CD4-positive, alpha-beta T cell (primary cell): Measurements from ENCODE around the gene MYPOP. TPM values are rescaled to one million over a fixed set of nuclear protein-coding genes. Genes with fewer than 3 reads are reported as not detected.

ENCODE experiments used
- ATAC-seq: fragments of 200-7000 bp; cut with Tn5 transposase; one replicate; pipeline ENCODE4 v1.10.0; 2022; ENCODE audit warnings: mild to moderate bottlenecking; ENCODE audit not compliant: poor library complexity
- CTCF ChIA-PET: fragments of 350-600 bp; sonication (Branson Sonifier 250); formaldehyde crosslinking; loops from one replicate; lab custom pipeline; 2021; ENCODE audit warnings: antibody characterized with exemption, inconsistent platforms; lab: Charles Lee
- POLR2A ChIA-PET: fragments of 350-600 bp; sonication (Branson Sonifier 250); formaldehyde crosslinking; loops from one replicate; lab custom pipeline; 2021; ENCODE audit warnings: antibody characterized with exemption, inconsistent platforms; lab: Charles Lee
- DNase-seq, 14 experiments: peaks; one replicate each; pipeline ENCODE4 v3.0.0-alpha.2; 2013 to 2020; ENCODE audit warnings: mixed read lengths in 2 of 14
- H3K27ac ChIP-seq, 2 donors: one replicate each; pipeline versions ENCODE4 v1.5.1 to v1.7.0; 2013; ENCODE audit warnings: low read length in 2 of 2, low read depth in 1 of 2, mild to moderate bottlenecking in 1 of 2
- H3K27me3 ChIP-seq, 2 experiments: 1 replicate in 1 of 2; 2 replicates in 1 of 2; pipeline versions ENCODE4 v1.6.1 to v1.7.0; 2013; ENCODE audit warnings: low read length in 2 of 2, control low read depth in 1 of 2, mild to moderate bottlenecking in 1 of 2, moderate library complexity in 1 of 2; ENCODE audit not compliant: insufficient read depth in 2 of 2, control insufficient read depth in 1 of 2
- H3K36me3 ChIP-seq: one replicate; pipeline ENCODE4 v1.6.1; 2013; ENCODE audit warnings: low read length, control low read depth; ENCODE audit not compliant: insufficient read depth
- H3K4me1 ChIP-seq: one replicate; pipeline ENCODE4 v1.6.1; 2013; ENCODE audit warnings: low read length, control low read depth; ENCODE audit not compliant: insufficient read depth
- H3K4me3 ChIP-seq: one replicate; pipeline ENCODE4 v1.5.1; 2013; ENCODE audit warnings: mild to moderate bottlenecking, low read length, moderate library complexity
- H3K9me3 ChIP-seq, 2 experiments: 1 replicate in 1 of 2; 2 replicates in 1 of 2; pipeline versions ENCODE4 v1.6.1 to v1.7.0; 2013; ENCODE audit warnings: low read length in 2 of 2, mild to moderate bottlenecking in 2 of 2, control low read depth in 1 of 2, moderate library complexity in 1 of 2; ENCODE audit not compliant: control insufficient read depth in 1 of 2, insufficient read depth in 1 of 2
- H3K27ac Mint-ChIP-seq: one replicate; pipeline ENCODE4 v1.8.0; 2020; ENCODE audit warnings: mixed read lengths
- H3K27me3 Mint-ChIP-seq: one replicate; pipeline ENCODE4 v1.8.0; 2021; ENCODE audit warnings: mixed read lengths
- H3K36me3 Mint-ChIP-seq: one replicate; pipeline ENCODE4 v1.8.0; 2021; ENCODE audit warnings: low read depth, mixed read lengths
- H3K4me1 Mint-ChIP-seq: one replicate; pipeline ENCODE4 v1.8.0; 2021; ENCODE audit warnings: low read depth, mixed read lengths
- H3K4me3 Mint-ChIP-seq: one replicate; pipeline ENCODE4 v1.8.0; 2020; ENCODE audit warnings: mild to moderate bottlenecking, mixed read lengths
- H3K9me3 Mint-ChIP-seq: one replicate; pipeline ENCODE4 v1.8.0; 2020; ENCODE audit warnings: mixed read lengths
- CTCF ChIP-seq: fragments of 200-600 bp; IDR thresholded peaks from one replicate; pipeline ENCODE4 v1.8.0; 2022; ENCODE audit warnings: antibody characterized with exemption, mild to moderate bottlenecking
- intact Hi-C, 2 experiments: fragments of 100-400 bp; cut with DNase I in 1 of 2; cut with micrococcal nuclease in 1 of 2; formaldehyde crosslinking; loops; one replicate each; pipeline versions ENCODE4 v1.15.1 to v1.9.0; 2023 to 2025; cut with DNase I, micrococcal nuclease
- total RNA-seq, 174 experiments: library from RNA in 2 of 174; stranded (reverse) in 2 of 174; gene quantifications; one replicate each; pipeline ENCODE4 v1.2.3 and lab custom pipeline; 2021 to 2026

Gene MYPOP
- total RNA-seq, 2 experiments from 2014 or later: 4.1 to 4.7 TPM

- no peak overlapping the region for H3K4me3 Mint-ChIP-seq
- DNase-seq (no peak), ATAC-seq (no peak)
- H3K36me3 Mint-ChIP-seq: no peaks in the 10 kb centered on the region
- H3K27me3 Mint-ChIP-seq: peaks cover 34% of the 10 kb centered on the region
- peaks cover 4 to 5% of the 10 kb centered on the region in 2 experiments for H3K27me3 ChIP-seq
- H3K27ac Mint-ChIP-seq: no peak overlapping the region
- H3K36me3 ChIP-seq: no peaks in the 10 kb centered on the region
- CTCF ChIA-PET: no interaction called here
- H3K9me3 Mint-ChIP-seq: no peaks in the 10 kb centered on the region
- TF ChIP-seq CTCF: no peak
- POLR2A ChIA-PET: no interaction called here
- no peak overlapping the region for H3K4me3 ChIP-seq
- no peak overlapping the region for H3K27ac ChIP-seq
- peaks cover 9% of the 10 kb centered on the region for H3K4me1 Mint-ChIP-seq
- no peaks in the 10 kb centered on the region for H3K9me3 ChIP-seq
- intact Hi-C loops: loop anchor here in 1 of 2 experiments (2.0 to 10.0 kb wide), 2 partner anchors 68 to 416 kb away; partner anchors contain the start of gene PPP5C
- peaks cover 9% of the 10 kb centered on the region for H3K4me1 ChIP-seq
These were observed 26.8 kb upstream of the MYPOP start for GRCh38 chr19:45929247-45929646.

GRCh38 chr19:45927565-45928261, 25.3 kb upstream of the MYPOP start:
- H3K4me3 ChIP-seq: no peak overlapping the region
- no peaks in the 10 kb centered on the region for H3K36me3 ChIP-seq
- no peak overlapping the region for H3K27ac ChIP-seq
- DNase-seq (peak; percentile 78 to 95 (median 84)), ATAC-seq (peak; percentile 100)
- H3K4me1 Mint-ChIP-seq: peaks cover 9% of the 10 kb centered on the region
- no peaks in the 10 kb centered on the region for H3K9me3 Mint-ChIP-seq
- intact Hi-C loops: loop anchor here in 1 of 2 experiments (1.0 to 10.0 kb wide), 3 partner anchors 24 to 417 kb away; partner anchors contain the start of gene PPP5C
- no peaks in the 10 kb centered on the region for H3K9me3 ChIP-seq
- peak overlapping the region; percentile 25 for H3K4me3 Mint-ChIP-seq
- no peaks in the 10 kb centered on the region for H3K27me3 ChIP-seq
- peaks cover 9% of the 10 kb centered on the region for H3K4me1 ChIP-seq
- peaks cover 22% of the 10 kb centered on the region for H3K27me3 Mint-ChIP-seq
- CTCF ChIA-PET: interaction anchor here (1.2 to 1.3 kb wide), 2 partner anchors 25 to 197 kb away, joined by 3 to 7 read pairs; partner anchors contain the start of gene FBXO46
- no peak for TF ChIP-seq CTCF
- H3K36me3 Mint-ChIP-seq: no peaks in the 10 kb centered on the region
- POLR2A ChIA-PET: interaction anchor here (0.7 kb wide), 1 partner anchor 25 kb away, joined by 4 read pairs; the partner anchor contains the start of gene MYPOP
- no peak overlapping the region for H3K27ac Mint-ChIP-seq

- H3K9me3 ChIP-seq: no peaks in the 10 kb centered on the region
- CTCF ChIA-PET: no interaction called here
These were observed 22.6 kb upstream of the MYPOP start for GRCh38 chr19:45924891-45925447.

More at GRCh38 chr19:45924891-45925447, 22.6 kb upstream of the MYPOP start:
- Mint-ChIP-seq H3K27me3 (peaks cover 9% of the 10 kb centered on the region), H3K9me3 (no peaks in the 10 kb centered on the region), H3K4me3 (no peak overlapping the region), H3K4me1 (peaks cover 9% of the 10 kb centered on the region), H3K27ac (no peak overlapping the region), H3K36me3 (no peaks in the 10 kb centered on the region)
- Histone ChIP-seq H3K4me3 (no peak overlapping the region), H3K4me1 (peaks cover 9% of the 10 kb centered on the region), H3K27ac (no peak overlapping the region), H3K36me3 (no peaks in the 10 kb centered on the region), H3K27me3 (no peaks in the 10 kb centered on the region)
- intact Hi-C loops: loop anchor here in 1 of 2 experiments (10.0 kb wide), 1 partner anchor 420 kb away; the partner anchor contains the start of gene PPP5C
- POLR2A ChIA-PET: no interaction called here
- DNase-seq (no peak), ATAC-seq (no peak)
- no peak for TF ChIP-seq CTCF
